BLaER1 treated with 17β-estradiol and CSF1 and Interleukin-3, amounts not matched to agents 10 nM and 100 nM (cell line): ENCODE results near the gene FLT4.
A peak's percentile ranks its signal among the peaks of the same experiment; 100 is the strongest.

Experiments used
- H3K27ac ChIP-seq, 11 experiments: shearing (Covaris generic); formaldehyde crosslinking; 2 replicates each; pipeline ENCODE4 v1.8.1; 2022
- H3K27me3 ChIP-seq, 11 experiments: shearing (Covaris generic); formaldehyde crosslinking; 2 replicates each; pipeline ENCODE4 v1.8.1; 2022
- H3K36me3 ChIP-seq, 11 experiments: shearing (Covaris generic); formaldehyde crosslinking; 2 replicates each; pipeline ENCODE4 v1.8.1; 2022
- H3K4me1 ChIP-seq, 10 experiments: shearing (Covaris generic); formaldehyde crosslinking; 2 replicates each; pipeline ENCODE4 v1.8.1; 2022
- H3K4me2 ChIP-seq, 11 experiments: shearing (Covaris generic); formaldehyde crosslinking; 2 replicates each; pipeline ENCODE4 v1.8.1; 2022
- H3K4me3 ChIP-seq, 10 experiments: shearing (Covaris generic); formaldehyde crosslinking; 2 replicates each; pipeline ENCODE4 v1.8.1; 2022
- H3K9ac ChIP-seq, 11 experiments: shearing (Covaris generic); formaldehyde crosslinking; 2 replicates each; pipeline ENCODE4 v1.8.1; 2022
- H3K9me3 ChIP-seq, 11 experiments: shearing (Covaris generic); formaldehyde crosslinking; replicated peaks in 1 of 11; 2 replicates each; pipeline ENCODE4 v1.8.1; 2022
- H4K20me1 ChIP-seq, 11 experiments: shearing (Covaris generic); formaldehyde crosslinking; 2 replicates each; pipeline ENCODE4 v1.8.1; 2022
- Cebpa-rat ChIP-seq, 11 experiments: shearing (Covaris generic); IDR thresholded peaks; 2 replicates each; pipeline ENCODE4 v1.8.1; 2022

The FLT4 gene

GRCh38 chr5:180602481-180603075, 46.8 kb downstream of the FLT4 start:
- Histone ChIP-seq H3K4me2 (no peak overlapping the region), H3K4me1 (peaks cover 0 to 32% (median 27%) of the 10 kb centered on the region in 10 experiments; a peak in 16 of 20 replicates), H3K27ac (no peak overlapping the region), H3K36me3 (no peaks in the 10 kb centered on the region), H3K27me3 (no peaks in the 10 kb centered on the region), H3K9ac (no peak overlapping the region), H3K9me3 (no peaks in the 10 kb centered on the region), H3K4me3 (no peak overlapping the region), H4K20me1 (no peaks in the 10 kb centered on the region)
- no peak for TF ChIP-seq Cebpa-rat (IDR thresholded peaks at IDR 0.05)

GRCh38 chr5:180601591-180602480, 47.6 kb downstream of the FLT4 start:
- Histone ChIP-seq H3K4me3 (no peak overlapping the region), H3K4me1 (peaks cover 0 to 38% (median 33%) of the 10 kb centered on the region in 10 experiments; a peak in 16 of 20 replicates), H3K27me3 (no peaks in the 10 kb centered on the region), H3K4me2 (no peak overlapping the region), H3K9ac (no peak overlapping the region), H3K27ac (no peak overlapping the region), H4K20me1 (no peaks in the 10 kb centered on the region), H3K9me3 (no peaks in the 10 kb centered on the region), H3K36me3 (no peaks in the 10 kb centered on the region)
- TF ChIP-seq Cebpa-rat (IDR thresholded peaks at IDR 0.05): no peak

- no peak overlapping the region for H3K27ac ChIP-seq
- H3K36me3 ChIP-seq: no peaks in the 10 kb centered on the region
- peaks cover 0 to 47% (median 42%) of the 10 kb centered on the region in 10 experiments; a peak in 16 of 20 replicates for H3K4me1 ChIP-seq
- H3K9me3 ChIP-seq: no peaks in the 10 kb centered on the region
- no peak overlapping the region for H3K4me3 ChIP-seq
- no peak for TF ChIP-seq Cebpa-rat (IDR thresholded peaks at IDR 0.05)
- no peaks in the 10 kb centered on the region for H4K20me1 ChIP-seq
- peak overlapping the region in 9 of 11 experiments; percentile 9 to 58 (median 34); a peak in 12 of 22 replicates for H3K4me2 ChIP-seq
- H3K27me3 ChIP-seq: no peaks in the 10 kb centered on the region
- H3K9ac ChIP-seq: 0 out of 22 replicates have a peak overlapping the region, but pooled peaks of 1 of the 11 experiments have one; percentile 13
These were observed 48.8 kb downstream of the FLT4 start for GRCh38 chr5:180600554-180601041.

- H3K4me3 ChIP-seq: no peak overlapping the region
- no peaks in the 10 kb centered on the region for H4K20me1 ChIP-seq
- H3K36me3 ChIP-seq: no peaks in the 10 kb centered on the region
- H3K27me3 ChIP-seq: no peaks in the 10 kb centered on the region
- H3K9ac ChIP-seq: peak overlapping the region in 3 of 11 experiments; percentile 6 to 13 (median 11); a peak in 1 of 22 replicates
- no peaks in the 10 kb centered on the region for H3K9me3 ChIP-seq
- H3K4me2 ChIP-seq: peak overlapping the region in 9 of 11 experiments; percentile 9 to 58 (median 34); a peak in 15 of 22 replicates
- H3K27ac ChIP-seq: no peak overlapping the region
- H3K4me1 ChIP-seq: peaks cover 0 to 47% (median 42%) of the 10 kb centered on the region in 10 experiments; a peak in 16 of 20 replicates
- no peak for TF ChIP-seq Cebpa-rat (IDR thresholded peaks at IDR 0.05)
These were observed 49.3 kb downstream of the FLT4 start for GRCh38 chr5:180599981-180600553.

- no peaks in the 10 kb centered on the region for H3K36me3 ChIP-seq
- H3K4me1 ChIP-seq: peaks cover 0 to 47% (median 42%) of the 10 kb centered on the region in 10 experiments; a peak in 16 of 20 replicates
These were observed 49.8 kb downstream of the FLT4 start for GRCh38 chr5:180599590-180599914.

GRCh38 chr5:180598797-180599589, 50.4 kb downstream of the FLT4 start:
- Histone ChIP-seq H3K4me3 (no peak overlapping the region), H3K9me3 (no peaks in the 10 kb centered on the region), H3K4me1 (peaks cover 0 to 47% (median 42%) of the 10 kb centered on the region in 10 experiments; a peak in 16 of 20 replicates), H3K36me3 (no peaks in the 10 kb centered on the region), H3K4me2 (peak overlapping the region in 7 of 11 experiments; percentile 24 to 58 (median 50); a peak in 12 of 22 replicates), H3K27ac (no peak overlapping the region), H3K9ac (no peak overlapping the region), H4K20me1 (no peaks in the 10 kb centered on the region), H3K27me3 (no peaks in the 10 kb centered on the region)
- TF ChIP-seq Cebpa-rat (IDR thresholded peaks at IDR 0.05): no peak

More at GRCh38 chr5:180599590-180599914, 49.8 kb downstream of the FLT4 start:
- no peak overlapping the region for H3K27ac ChIP-seq
- H4K20me1 ChIP-seq: no peaks in the 10 kb centered on the region
- H3K4me2 ChIP-seq: peak overlapping the region in 8 of 11 experiments; percentile 9 to 58 (median 34); a peak in 11 of 22 replicates
- TF ChIP-seq Cebpa-rat (IDR thresholded peaks at IDR 0.05): no peak
- H3K4me3 ChIP-seq: no peak overlapping the region
- no peaks in the 10 kb centered on the region for H3K9me3 ChIP-seq
- no peaks in the 10 kb centered on the region for H3K27me3 ChIP-seq
- H3K9ac ChIP-seq: peak overlapping the region in 1 of 11 experiments; percentile 6; a peak in 1 of 22 replicates

GRCh38 chr5:180598316-180598701, 51.1 kb downstream of the FLT4 start:
- Histone ChIP-seq H3K36me3 (no peaks in the 10 kb centered on the region), H3K27ac (no peak overlapping the region), H3K4me1 (peaks cover 0 to 47% (median 42%) of the 10 kb centered on the region in 10 experiments; a peak in 16 of 20 replicates), H3K9me3 (no peaks in the 10 kb centered on the region), H3K9ac (no peak overlapping the region), H3K4me2 (peak overlapping the region in 7 of 11 experiments; percentile 24 to 54 (median 44); a peak in 14 of 22 replicates), H3K4me3 (no peak overlapping the region), H4K20me1 (no peaks in the 10 kb centered on the region), H3K27me3 (peaks cover 0 to 6% (median 3%) of the 10 kb centered on the region in 11 experiments; a peak in 12 of 22 replicates)
- no peak for TF ChIP-seq Cebpa-rat (IDR thresholded peaks at IDR 0.05)

GRCh38 chr5:180596668-180597231, 52.6 kb downstream of the FLT4 start:
- H3K9me3 ChIP-seq: no peaks in the 10 kb centered on the region
- H4K20me1 ChIP-seq: peaks cover 0 to 5% (median 0%) of the 10 kb centered on the region in 11 experiments; a peak in 2 of 22 replicates
- no peaks in the 10 kb centered on the region for H3K36me3 ChIP-seq
- peak overlapping the region in 3 of 11 experiments; percentile 18 to 52 (median 19); a peak in 1 of 22 replicates for H3K9ac ChIP-seq
- H3K4me1 ChIP-seq: peaks cover 1 to 47% (median 42%) of the 10 kb centered on the region in 10 experiments; a peak in 19 of 20 replicates
- H3K4me3 ChIP-seq: no peak overlapping the region
- H3K27ac ChIP-seq: 0 out of 22 replicates have a peak overlapping the region, but pooled peaks of 1 of the 11 experiments have one; percentile 9
- no peak for TF ChIP-seq Cebpa-rat (IDR thresholded peaks at IDR 0.05)
- peaks cover 13 to 22% (median 19%) of the 10 kb centered on the region in 11 experiments for H3K27me3 ChIP-seq
- H3K4me2 ChIP-seq: peak overlapping the region in 9 of 11 experiments; percentile 20 to 69 (median 52); a peak in 17 of 22 replicates
